OCI-LY3 (cell line): ENCODE results near the gene MFSD6L.

ENCODE experiments used
- H2AFZ ChIP-seq: fragments of 200-600, 300-600 bp; shearing (Covaris generic); 2 replicates; pipeline ENCODE4 v1.6.0; 2014; ENCODE audit warnings: antibody characterized with exemption, low read depth, low read length
- H3K27ac ChIP-seq: fragments of 200-600, 300-600 bp; sonication (generic); 2 replicates; pipeline ENCODE4 v1.5.1; 2014; ENCODE audit warnings: mild to moderate bottlenecking, low read length, moderate library complexity, mixed read lengths
- H3K27me3 ChIP-seq: fragments of 200-600, 300-600 bp; sonication (generic); 2 replicates; pipeline ENCODE4 v1.6.1; 2014; ENCODE audit warnings: low read depth, low read length, mixed read lengths
- H3K36me3 ChIP-seq: fragments of 200-600, 300-600 bp; sonication (generic); replicated peaks from 2 replicates; pipeline ENCODE3; 2014; ENCODE audit warnings: low read depth, low read length, mixed read lengths
- H3K4me1 ChIP-seq: fragments of 300-600, 200-600 bp; sonication (generic); 2 replicates; pipeline ENCODE4 v1.6.1; 2014; ENCODE audit warnings: low read length, mixed read lengths
- H3K4me2 ChIP-seq: fragments of 200-600, 300-600 bp; sonication (generic); 2 replicates; pipeline ENCODE4 v1.6.1; 2014; ENCODE audit warnings: low read length, mixed read lengths
- H3K4me3 ChIP-seq: fragments of 300-600, 200-600 bp; sonication (generic); 2 replicates; pipeline ENCODE4 v1.5.1; 2014; ENCODE audit warnings: antibody characterized with exemption, mild to moderate bottlenecking, low read length, moderate library complexity
- H3K79me2 ChIP-seq: fragments of 300-600, 200-600 bp; shearing (Covaris generic); 2 replicates; pipeline ENCODE4 v1.6.1; 2014; ENCODE audit warnings: mild to moderate bottlenecking, low read length, mixed read lengths
- H3K9ac ChIP-seq: fragments of 300-600, 200-600 bp; shearing (Covaris generic); 2 replicates; pipeline ENCODE4 v1.6.0; 2014; ENCODE audit warnings: mild to moderate bottlenecking, low read length, moderate library complexity
- H3K9me3 ChIP-seq: fragments of 200-600, 300-600 bp; shearing (Covaris generic); 2 replicates; pipeline ENCODE4 v1.6.1; 2014; ENCODE audit warnings: low read length, mixed read lengths; ENCODE audit not compliant: insufficient read depth
- H4K20me1 ChIP-seq: fragments of 200-600, 300-600 bp; sonication (generic); 2 replicates; pipeline ENCODE4 v1.6.1; 2016; ENCODE audit warnings: low read length, mixed read lengths; ENCODE audit not compliant: insufficient read depth
- CTCF ChIP-seq: fragments of 200-600, 300-600 bp; sonication (generic); IDR thresholded peaks from 2 replicates; pipeline ENCODE4 v1.5.1; 2014; ENCODE audit warnings: antibody characterized with exemption, low read length, low read depth
- EZH2phosphoT487 ChIP-seq: fragments of 200-600 bp; shearing (Covaris generic); IDR thresholded peaks from 2 replicates; pipeline ENCODE4 v1.6.1; 2018; ENCODE audit warnings: antibody characterized with exemption, mixed run types, low read depth

The MFSD6L gene

GRCh38 chr17:8843344-8843743 lies 44.2 kb upstream of the MFSD6L start:
- no peak overlapping the region for H3K4me2 ChIP-seq
- no peak overlapping the region for H3K4me3 ChIP-seq
- no peak overlapping the region for H2AFZ ChIP-seq
- no peak overlapping the region for H3K9ac ChIP-seq
- H3K27me3 ChIP-seq = no peaks in the 10 kb centered on the region
- H3K27ac ChIP-seq = no peak overlapping the region
- no peaks in the 10 kb centered on the region for H3K9me3 ChIP-seq
- H3K4me1 ChIP-seq = peaks cover 13% of the 10 kb centered on the region
- no peaks in the 10 kb centered on the region for H4K20me1 ChIP-seq
- H3K79me2 ChIP-seq = no peaks in the 10 kb centered on the region
- TF ChIP-seq CTCF (no peak), EZH2phosphoT487 (no peak)
- H3K36me3 ChIP-seq = no peaks in the 10 kb centered on the region

GRCh38 chr17:8841844-8842243 lies 42.7 kb upstream of the MFSD6L start:
- Histone ChIP-seq H4K20me1 (no peaks in the 10 kb centered on the region), H3K4me3 (no peak overlapping the region)

GRCh38 chr17:8839410-8839935 lies 40.3 kb upstream of the MFSD6L start:
- no peaks in the 10 kb centered on the region for H3K9me3 ChIP-seq
- H3K36me3 ChIP-seq = no peaks in the 10 kb centered on the region
- H4K20me1 ChIP-seq = no peaks in the 10 kb centered on the region
- no peak overlapping the region for H2AFZ ChIP-seq
- H3K79me2 ChIP-seq = no peaks in the 10 kb centered on the region
- H3K4me3 ChIP-seq = no peak overlapping the region
- H3K27me3 ChIP-seq = no peaks in the 10 kb centered on the region
- H3K27ac ChIP-seq = no peak overlapping the region
- no peak overlapping the region for H3K4me2 ChIP-seq
- no peak for TF ChIP-seq CTCF
- TF ChIP-seq EZH2phosphoT487 = no peak
- H3K9ac ChIP-seq = no peak overlapping the region
- peaks cover 9% of the 10 kb centered on the region for H3K4me1 ChIP-seq

More at GRCh38 chr17:8841844-8842243, 42.7 kb upstream of the MFSD6L start:
- Histone ChIP-seq H2AFZ (no peak overlapping the region), H3K4me1 (peaks cover 10% of the 10 kb centered on the region), H3K79me2 (no peaks in the 10 kb centered on the region), H3K36me3 (no peaks in the 10 kb centered on the region), H3K27me3 (no peaks in the 10 kb centered on the region), H3K27ac (no peak overlapping the region), H3K4me2 (no peak overlapping the region), H3K9ac (no peak overlapping the region), H3K9me3 (no peaks in the 10 kb centered on the region)
- TF ChIP-seq EZH2phosphoT487 (no peak), CTCF (no peak)

DNA sequence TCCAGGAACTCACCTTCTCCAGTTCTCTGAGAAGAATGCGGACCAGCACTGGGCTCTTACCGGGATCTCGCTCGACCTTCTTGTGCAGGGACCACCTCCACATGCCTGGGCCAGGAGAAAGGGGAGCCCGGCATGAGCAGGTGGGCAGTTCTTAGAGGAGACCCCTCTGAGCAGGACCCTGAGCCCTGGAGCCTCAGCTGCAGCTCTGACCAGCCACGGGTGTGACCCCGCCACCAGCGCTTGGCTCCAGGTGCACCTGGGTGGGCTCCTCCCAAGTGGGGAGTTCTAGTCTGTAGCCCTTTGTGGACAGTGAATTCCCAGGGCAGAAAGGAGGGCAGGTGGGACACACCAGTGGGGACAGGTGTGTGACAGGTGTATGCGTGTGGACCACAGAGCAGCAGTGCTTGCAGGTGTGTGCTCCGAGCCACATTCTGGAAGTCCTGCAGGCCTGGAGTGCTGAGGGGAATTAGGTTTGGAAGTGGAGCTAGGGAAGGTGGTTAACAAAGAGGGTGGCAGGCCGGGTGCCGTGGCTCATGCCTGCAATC lies 39.5 kb upstream of the MFSD6L start:
- H3K9ac ChIP-seq = no peak overlapping the region
- no peaks in the 10 kb centered on the region for H3K79me2 ChIP-seq
- no peaks in the 10 kb centered on the region for H3K9me3 ChIP-seq
- H3K27ac ChIP-seq = no peak overlapping the region
- no peaks in the 10 kb centered on the region for H3K36me3 ChIP-seq
- no peaks in the 10 kb centered on the region for H3K27me3 ChIP-seq
- no peak overlapping the region for H3K4me2 ChIP-seq
- H4K20me1 ChIP-seq = no peaks in the 10 kb centered on the region
- TF ChIP-seq CTCF = no peak
- no peak for TF ChIP-seq EZH2phosphoT487
- H3K4me3 ChIP-seq = no peak overlapping the region
- no peak overlapping the region for H2AFZ ChIP-seq
- peaks cover 5% of the 10 kb centered on the region for H3K4me1 ChIP-seq
